Mesothelial cell of epicardium (in vitro differentiated cells): ENCODE results near the gene SGTB. TPM values are rescaled to one million over a fixed set of nuclear protein-coding genes. Genes with fewer than 3 reads are reported as not detected.
"Not testable (repeated sequence)": the region's sequence is repeated elsewhere in the genome, so short reads cannot be mapped to it uniquely, and the experiment has no call there.

Experiments used
- DNase-seq, 2 experiments: peaks; one replicate each; pipeline ENCODE4 v3.0.0; 2021; ENCODE audit warnings: low spot score in 2 of 2; ENCODE audit not compliant: unreplicated experiment in 2 of 2
- H3K27ac Mint-ChIP-seq: 2 replicates; pipeline ENCODE4 v1.8.0; 2021; ENCODE audit warnings: mixed read lengths
- H3K27me3 Mint-ChIP-seq: 2 replicates; pipeline ENCODE4 v1.8.0; 2021; ENCODE audit warnings: low read depth, mixed read lengths
- H3K36me3 Mint-ChIP-seq: 2 replicates; pipeline ENCODE4 v1.8.0; 2021; ENCODE audit warnings: mixed read lengths
- H3K4me1 Mint-ChIP-seq: 2 replicates; pipeline ENCODE4 v1.8.0; 2021; ENCODE audit warnings: mixed read lengths
- H3K4me3 Mint-ChIP-seq: 2 replicates; pipeline ENCODE4 v1.8.0; 2021; ENCODE audit warnings: mild to moderate bottlenecking, moderate library complexity, mixed read lengths
- H3K9me3 Mint-ChIP-seq: 2 replicates; pipeline ENCODE4 v1.8.0; 2021; ENCODE audit warnings: mixed read lengths
- total RNA-seq: library from RNA; stranded (reverse); gene quantifications from 3 replicates; pipeline ENCODE4 v1.2.1, GENCODE V29; 2021
- TF ChIP-seq, protein P1 (sequence below): fragments of 200-600 bp; sonication (generic); IDR thresholded peaks from one replicate; pipeline ENCODE4 v1.5.0; 2021; ENCODE audit warnings: antibody characterized with exemption; ENCODE audit not compliant: unreplicated experiment

SGTB gene
- total RNA-seq, 1 donor from 2014 or later = 9.4 TPM

DNA sequence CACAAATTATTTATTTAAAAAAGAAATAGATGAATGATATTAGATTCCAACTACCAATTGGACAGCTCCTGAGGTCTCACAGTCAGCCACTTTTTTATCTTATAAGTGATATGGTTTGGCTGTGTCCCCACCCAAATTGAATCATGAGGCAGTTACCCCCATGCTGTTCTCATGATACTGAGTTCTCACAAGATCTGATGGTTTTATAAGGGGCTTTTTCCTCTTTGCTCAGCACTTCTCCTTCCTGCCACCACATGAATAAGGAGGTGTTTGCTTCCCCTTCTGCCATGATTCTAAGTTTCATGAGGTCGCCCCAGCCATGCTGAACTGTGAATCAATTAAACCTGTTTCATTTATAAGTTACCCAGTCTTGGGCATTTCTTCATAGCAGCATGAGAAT is 13.0 kb upstream of the SGTB start:
- TF ChIP-seq, protein P1, sequence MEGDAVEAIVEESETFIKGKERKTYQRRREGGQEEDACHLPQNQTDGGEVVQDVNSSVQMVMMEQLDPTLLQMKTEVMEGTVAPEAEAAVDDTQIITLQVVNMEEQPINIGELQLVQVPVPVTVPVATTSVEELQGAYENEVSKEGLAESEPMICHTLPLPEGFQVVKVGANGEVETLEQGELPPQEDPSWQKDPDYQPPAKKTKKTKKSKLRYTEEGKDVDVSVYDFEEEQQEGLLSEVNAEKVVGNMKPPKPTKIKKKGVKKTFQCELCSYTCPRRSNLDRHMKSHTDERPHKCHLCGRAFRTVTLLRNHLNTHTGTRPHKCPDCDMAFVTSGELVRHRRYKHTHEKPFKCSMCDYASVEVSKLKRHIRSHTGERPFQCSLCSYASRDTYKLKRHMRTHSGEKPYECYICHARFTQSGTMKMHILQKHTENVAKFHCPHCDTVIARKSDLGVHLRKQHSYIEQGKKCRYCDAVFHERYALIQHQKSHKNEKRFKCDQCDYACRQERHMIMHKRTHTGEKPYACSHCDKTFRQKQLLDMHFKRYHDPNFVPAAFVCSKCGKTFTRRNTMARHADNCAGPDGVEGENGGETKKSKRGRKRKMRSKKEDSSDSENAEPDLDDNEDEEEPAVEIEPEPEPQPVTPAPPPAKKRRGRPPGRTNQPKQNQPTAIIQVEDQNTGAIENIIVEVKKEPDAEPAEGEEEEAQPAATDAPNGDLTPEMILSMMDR = no peak
- Mint-ChIP-seq H3K27ac (no peak overlapping the region), H3K27me3 (no peaks in the 10 kb centered on the region), H3K36me3 (peaks cover 18% of the 10 kb centered on the region), H3K9me3 (peaks cover 10% of the 10 kb centered on the region), H3K4me1 (no peaks in the 10 kb centered on the region), H3K4me3 (no peak overlapping the region)
- DNase-seq = no peak

DNA sequence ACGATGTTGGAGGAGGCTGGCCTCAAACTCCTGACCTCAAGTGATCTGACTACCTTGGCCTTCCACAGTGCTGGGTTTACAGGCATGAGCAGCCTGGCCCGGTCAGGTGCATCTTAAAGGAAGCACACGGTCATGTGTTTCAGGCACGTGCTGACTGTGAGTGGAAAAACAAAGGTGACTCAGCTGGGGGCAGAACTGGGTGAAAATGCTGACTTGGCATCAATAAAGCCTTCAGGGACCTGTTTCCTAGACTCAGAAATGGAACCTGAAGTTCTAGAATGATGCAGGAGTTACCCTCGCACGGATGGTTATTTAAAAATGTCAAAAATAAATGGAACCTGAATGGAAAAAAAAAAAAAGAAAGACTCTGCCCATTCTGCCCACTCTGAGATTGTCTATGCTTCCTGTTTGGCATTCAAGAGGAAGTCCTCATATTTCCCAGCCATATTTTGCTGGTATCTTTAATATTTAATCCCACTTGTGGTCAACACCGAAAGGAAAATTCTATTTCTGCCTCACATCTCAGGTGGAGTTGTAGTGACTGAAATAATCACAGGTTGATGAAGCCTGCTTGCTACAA is 12.4 kb upstream of the SGTB start:
- not testable (repeated sequence) for H3K27me3 Mint-ChIP-seq, H3K4me3 Mint-ChIP-seq, H3K9me3 Mint-ChIP-seq, H3K4me1 Mint-ChIP-seq, DNase-seq, H3K27ac Mint-ChIP-seq
- peaks cover 12% of the 10 kb centered on the region for H3K36me3 Mint-ChIP-seq

DNA sequence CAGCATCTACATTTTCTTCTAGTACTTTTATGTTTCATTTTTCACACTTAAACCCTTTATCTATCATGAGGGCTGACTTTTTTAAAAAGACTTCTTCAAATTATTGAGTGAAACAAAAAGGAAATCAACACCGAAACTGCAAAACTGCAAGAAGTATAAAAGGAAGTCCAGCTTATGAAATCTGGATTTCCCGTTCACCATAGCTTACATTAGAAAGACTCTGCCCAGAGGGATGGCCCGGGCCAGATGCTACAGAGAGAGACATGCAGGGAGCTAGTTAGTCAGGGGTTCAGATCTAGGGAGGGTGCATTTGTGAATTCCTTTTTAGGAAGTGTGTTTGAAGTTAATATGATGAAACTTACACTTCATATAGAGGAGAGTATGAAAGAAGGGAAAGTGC is 10.1 kb upstream of the SGTB start:
- H3K4me1 Mint-ChIP-seq, H3K27me3 Mint-ChIP-seq, H3K4me3 Mint-ChIP-seq, H3K9me3 Mint-ChIP-seq, H3K27ac Mint-ChIP-seq, DNase-seq: not testable (repeated sequence)
- peaks cover 11% of the 10 kb centered on the region for H3K36me3 Mint-ChIP-seq

DNA sequence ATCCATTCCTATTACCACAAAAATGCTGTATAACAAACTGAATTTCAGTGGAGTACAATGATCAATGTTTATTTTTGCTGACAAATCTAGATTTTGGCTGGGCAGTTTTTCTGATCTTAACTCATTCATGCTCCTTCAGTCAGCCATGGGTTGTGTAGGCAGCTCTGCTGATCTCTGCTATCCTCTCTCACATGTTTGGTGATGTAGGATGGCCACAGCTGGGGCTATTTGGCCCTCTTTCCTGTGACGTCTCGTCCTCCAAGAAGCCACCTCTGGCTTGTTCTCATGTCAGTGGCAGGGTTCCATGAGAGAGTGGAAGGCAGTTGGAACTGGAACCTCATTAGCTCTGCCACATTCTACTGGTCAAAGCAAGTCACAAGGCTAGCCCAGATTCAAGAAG is 9.0 kb upstream of the SGTB start:
- H3K4me1 Mint-ChIP-seq = no peaks in the 10 kb centered on the region
- no peak overlapping the region for H3K4me3 Mint-ChIP-seq
- no peak for DNase-seq
- TF ChIP-seq, protein P1 = no peak
- H3K27ac Mint-ChIP-seq = no peak overlapping the region
- no peaks in the 10 kb centered on the region for H3K27me3 Mint-ChIP-seq
- H3K36me3 Mint-ChIP-seq = peaks cover 11% of the 10 kb centered on the region
- no peaks in the 10 kb centered on the region for H3K9me3 Mint-ChIP-seq

DNA sequence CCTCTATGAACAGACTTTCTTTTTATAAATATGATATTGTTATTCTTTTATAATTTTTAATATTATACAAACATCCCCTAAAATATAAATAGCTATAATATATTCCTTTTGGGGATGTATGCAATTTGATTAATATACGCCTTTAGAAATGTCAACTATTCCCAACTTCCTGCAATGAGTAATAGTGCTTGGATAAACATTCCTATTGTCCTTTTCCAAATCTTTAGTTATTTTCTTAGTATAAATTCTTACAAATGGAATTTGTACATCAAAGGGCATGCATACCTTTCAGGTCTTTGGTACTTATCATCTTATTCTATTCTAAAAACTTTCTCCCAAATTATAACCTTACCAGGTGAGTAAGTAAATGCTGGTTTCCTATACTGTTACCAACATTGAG is 6.3 kb upstream of the SGTB start:
- TF ChIP-seq, protein P1 = no peak
- H3K4me3 Mint-ChIP-seq = no peak overlapping the region
- peaks cover 11% of the 10 kb centered on the region for H3K36me3 Mint-ChIP-seq
- DNase-seq = no peak
- H3K4me1 Mint-ChIP-seq = peaks cover 9% of the 10 kb centered on the region
- H3K27ac Mint-ChIP-seq = no peak overlapping the region
- H3K9me3 Mint-ChIP-seq = no peaks in the 10 kb centered on the region
- no peaks in the 10 kb centered on the region for H3K27me3 Mint-ChIP-seq

DNA sequence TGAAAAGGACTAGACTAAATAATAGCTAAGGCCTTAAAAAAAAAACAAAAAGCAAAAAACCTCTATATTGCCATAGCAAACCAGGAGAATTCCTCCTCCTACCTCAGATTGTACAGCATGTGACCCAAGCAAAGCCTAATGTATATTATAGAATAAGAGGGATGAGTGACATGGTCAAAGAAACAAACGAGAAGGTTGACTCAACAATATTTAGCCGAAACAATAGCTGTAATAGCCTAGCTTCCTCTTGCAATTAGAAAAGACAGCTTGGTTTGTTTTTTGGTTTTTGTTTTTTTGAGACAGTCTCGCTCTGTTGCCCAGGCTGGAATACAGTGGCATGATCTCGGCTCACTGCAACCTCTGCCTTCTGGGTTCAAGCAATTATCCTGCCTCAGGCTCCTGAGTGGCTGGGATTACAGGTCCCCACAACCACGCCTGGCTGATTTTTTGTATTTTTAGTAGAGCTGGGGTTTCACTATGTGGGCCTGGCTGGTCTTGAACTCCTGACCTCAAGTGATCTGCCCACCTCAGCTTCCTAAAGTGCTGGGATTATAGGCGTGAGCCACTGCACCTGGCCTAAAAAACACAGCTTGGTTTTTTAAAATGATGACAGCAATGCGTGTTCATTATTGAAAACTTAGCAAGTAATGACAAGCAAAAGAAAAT is 5.7 kb upstream of the SGTB start:
- H3K27me3 Mint-ChIP-seq = no peaks in the 10 kb centered on the region
- no peaks in the 10 kb centered on the region for H3K9me3 Mint-ChIP-seq
- H3K4me3 Mint-ChIP-seq = no peak overlapping the region
- TF ChIP-seq, protein P1 = no peak
- peaks cover 12% of the 10 kb centered on the region for H3K4me1 Mint-ChIP-seq
- H3K36me3 Mint-ChIP-seq = peaks cover 11% of the 10 kb centered on the region
- no peak for DNase-seq
- no peak overlapping the region for H3K27ac Mint-ChIP-seq
